IPS-11a (cell line): Measurements from ENCODE around the gene THEMIS2.
"Not testable (repeated sequence)": the region's sequence is repeated elsewhere in the genome, so short reads cannot be mapped to it uniquely, and the experiment has no call there.

ENCODE experiments used
- H3K4me3 ChIP-seq: one replicate; pipeline ENCODE4 v1.5.1; 2013; ENCODE audit warnings: low read depth, low read length, control low read depth

Gene THEMIS2

DNA sequence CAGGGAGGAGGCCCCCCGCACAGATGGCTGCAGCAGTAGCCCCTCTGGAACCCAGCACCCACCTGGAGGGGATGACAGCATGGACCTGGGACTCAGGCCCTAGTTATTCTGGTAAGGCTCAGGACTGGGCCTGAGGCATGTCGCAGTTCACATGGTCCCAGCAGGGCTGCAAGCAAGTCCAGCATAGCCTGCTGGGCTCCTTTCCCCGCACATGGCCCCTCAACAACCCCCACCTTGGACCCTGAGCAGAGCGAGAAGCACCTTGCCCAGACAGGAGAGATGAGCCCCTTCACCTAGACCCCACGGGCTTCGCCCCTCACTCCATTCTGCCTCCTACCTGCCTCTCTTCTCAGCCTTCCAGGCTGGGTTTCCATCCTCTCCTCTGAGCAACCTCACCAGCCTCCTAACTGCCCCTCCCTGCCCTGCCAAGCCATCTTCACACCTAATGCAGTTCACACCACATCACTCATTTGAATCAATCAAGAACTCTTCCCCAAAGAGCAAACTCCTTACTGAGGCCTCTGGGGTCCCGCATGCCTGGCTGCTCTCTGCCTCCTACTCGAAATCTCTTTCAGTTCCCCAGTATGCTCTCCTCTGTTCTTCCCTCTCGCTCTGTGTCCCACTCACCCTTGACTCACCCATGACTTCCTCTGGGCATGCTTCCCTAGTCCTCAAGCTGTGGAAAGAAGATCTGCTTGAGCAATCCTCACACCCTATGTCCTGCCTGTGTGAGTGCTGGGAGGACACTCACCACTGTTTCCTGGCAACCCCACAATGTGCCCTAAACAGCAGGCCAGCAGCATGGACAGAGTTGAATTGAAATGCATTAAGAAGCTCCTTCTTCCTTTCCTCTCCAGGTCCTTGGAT lies 9.4 kb upstream of the THEMIS2 start:
- no peak overlapping the region for H3K4me3 ChIP-seq

DNA sequence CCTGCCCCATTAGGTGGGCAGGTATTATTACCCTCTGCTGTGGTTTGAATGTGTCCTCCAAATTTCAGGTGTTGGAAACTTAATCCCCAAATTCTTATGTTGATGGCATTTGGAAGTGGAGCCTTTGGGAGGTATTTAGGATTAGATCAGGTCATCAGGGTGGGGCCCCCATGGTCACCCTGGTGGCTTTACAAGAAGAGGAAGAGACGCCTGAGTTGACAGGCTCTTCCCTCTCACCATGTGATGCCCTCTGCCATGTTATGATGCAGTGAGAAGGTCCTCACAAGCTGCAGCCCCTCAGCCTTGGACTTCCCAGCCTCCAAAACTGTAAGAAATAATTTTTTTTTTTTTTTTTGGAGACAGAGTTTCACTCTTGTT lies 8.8 kb upstream of the THEMIS2 start:
- H3K4me3 ChIP-seq: no peak overlapping the region

DNA sequence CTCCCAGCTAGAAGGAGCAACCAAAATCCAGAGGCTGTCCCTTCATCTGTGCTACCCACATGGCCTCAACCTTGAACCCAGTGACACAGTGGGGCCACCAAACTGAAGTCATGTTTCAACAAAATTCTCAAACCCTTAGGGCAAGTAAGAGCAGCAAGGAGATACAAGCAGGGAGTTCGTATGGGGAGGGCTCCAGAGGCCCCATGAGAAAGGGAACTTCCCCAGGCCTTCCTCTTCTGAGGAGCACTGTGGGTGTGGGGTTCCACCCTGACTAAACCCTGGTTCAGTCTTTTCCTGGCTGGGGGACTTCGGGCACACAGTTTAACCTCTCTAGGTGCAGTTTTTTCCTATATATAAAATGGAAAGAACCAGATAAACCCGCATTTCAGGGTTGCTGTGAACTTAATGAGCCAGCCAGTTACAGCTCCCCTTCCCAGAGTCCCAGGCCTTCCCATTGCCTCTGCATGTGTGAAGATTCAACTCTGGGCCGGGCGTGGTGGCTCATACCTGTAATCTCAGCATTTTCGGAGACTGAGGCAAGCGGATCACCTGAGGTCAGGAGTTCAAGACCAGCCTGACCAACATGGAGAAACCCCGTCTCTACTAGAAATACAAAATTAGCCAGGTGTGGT lies 8.0 kb upstream of the THEMIS2 start:
- H3K4me3 ChIP-seq: no peak overlapping the region

DNA sequence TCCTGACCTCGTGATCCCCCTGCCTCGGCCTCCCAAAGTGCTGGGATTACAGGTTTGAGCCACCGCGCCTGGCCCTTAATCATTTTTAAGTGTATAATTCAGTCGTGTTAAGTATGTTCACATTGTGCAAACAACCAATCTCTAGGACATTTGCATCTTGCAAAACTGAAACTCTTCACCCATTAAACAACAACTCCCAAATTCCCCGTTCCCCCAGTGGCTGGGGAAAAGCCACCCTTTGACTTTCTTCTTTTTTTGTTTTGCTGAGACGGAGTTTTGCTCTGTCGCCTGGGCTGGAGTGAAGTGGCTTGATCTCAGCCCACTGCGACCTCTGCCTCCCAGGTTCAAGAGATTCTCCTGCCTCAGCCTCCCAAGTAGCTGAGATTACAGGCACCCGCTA lies 6.5 kb upstream of the THEMIS2 start:
- no peak overlapping the region for H3K4me3 ChIP-seq

DNA sequence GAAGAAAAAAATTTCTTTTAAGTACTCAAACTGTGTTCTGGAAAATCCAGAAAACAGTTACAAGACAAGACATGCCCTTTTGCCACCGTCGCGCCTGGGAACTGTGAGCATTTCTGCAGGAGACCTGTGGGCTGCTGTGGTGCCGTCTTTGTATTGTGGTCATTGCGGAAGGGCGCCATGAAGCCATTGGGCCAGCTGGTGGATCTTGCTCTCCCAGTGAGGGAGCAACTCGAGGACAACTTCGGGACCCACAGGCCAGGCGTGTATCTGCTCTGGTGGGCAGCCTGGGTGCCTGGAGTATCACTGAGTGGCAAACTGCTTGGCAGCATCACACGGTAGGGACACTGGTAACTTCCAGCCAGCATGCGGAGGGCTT lies 3.8 kb upstream of the THEMIS2 start:
- H3K4me3 ChIP-seq: no peak overlapping the region

DNA sequence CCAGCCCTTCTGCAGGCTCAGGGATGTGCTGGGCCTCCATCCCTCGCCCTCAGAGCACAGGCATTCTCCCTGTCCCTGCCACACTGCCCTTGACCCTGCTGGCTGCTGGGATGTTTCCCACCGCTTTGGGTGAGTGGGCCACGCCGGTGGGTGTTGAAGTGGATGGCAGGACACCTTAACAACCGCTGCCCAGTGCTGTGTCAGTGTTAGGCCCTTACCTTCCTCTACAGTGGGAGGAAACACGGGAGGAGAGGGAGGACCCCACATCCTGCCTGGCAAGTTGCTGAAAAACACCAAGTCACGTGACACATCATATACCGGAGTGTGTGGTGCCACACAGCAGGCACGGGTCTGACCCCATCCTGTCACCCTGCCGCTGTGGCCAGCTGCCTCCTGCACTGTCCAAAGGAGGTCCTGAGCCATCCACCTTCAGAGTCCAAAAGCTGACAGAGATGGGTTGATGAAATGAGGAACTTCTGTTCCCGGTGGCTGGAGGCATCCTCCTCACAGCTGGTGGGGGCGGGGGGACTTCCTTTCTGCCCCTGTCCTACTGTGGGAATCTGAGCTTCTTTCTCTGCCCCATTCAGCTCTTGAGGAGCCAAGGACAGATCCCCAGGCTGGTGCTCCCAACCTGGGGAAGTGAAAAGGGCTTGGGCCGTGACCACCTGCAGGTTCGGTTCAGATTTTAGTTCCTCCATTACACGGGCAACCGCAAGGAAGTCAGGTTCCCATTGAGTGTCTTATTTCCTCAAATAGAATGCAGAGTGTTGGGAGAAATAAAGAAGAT lies 3.2 kb upstream of the THEMIS2 start:
- H3K4me3 ChIP-seq: no peak overlapping the region

DNA sequence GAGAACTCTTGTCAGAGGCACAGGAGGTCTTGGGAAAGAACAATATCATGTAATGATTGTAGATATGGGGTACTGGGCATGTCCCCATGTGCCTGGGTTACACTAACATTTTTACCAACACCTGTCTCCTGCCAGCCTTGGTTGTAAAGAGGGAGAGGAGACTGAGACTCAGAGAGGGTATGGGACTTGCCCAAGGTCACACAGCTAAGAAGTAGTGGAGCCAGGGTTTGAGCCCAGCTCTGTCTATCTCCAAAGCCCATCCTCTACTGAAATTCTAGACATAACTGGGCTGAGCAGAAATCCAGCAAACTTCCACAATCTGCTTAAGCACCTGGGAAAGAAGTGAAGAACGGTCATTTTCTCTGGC lies 2.6 kb upstream of the THEMIS2 start:
- H3K4me3 ChIP-seq: no peak overlapping the region

DNA sequence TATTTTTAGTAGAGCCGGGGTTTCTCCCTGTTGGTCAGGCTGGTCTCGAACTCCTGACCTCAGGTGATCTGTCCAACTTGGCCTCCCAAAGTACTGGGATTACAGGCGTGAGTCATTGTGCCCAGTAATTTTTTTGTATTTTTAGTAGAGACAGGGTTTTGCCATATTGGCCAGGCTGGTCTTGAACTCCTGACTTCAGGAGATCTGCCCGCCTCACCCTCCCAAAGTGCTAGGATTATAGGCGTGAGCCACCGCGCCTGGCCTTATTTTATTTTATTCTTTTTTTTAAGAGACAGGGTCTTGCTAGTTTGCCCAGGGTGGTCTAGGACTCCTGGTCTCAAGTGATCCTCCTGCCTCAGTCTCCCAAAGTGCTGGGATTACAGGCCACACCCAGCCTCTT lies 1.3 kb upstream of the THEMIS2 start:
- H3K4me3 ChIP-seq: not testable (repeated sequence)

DNA sequence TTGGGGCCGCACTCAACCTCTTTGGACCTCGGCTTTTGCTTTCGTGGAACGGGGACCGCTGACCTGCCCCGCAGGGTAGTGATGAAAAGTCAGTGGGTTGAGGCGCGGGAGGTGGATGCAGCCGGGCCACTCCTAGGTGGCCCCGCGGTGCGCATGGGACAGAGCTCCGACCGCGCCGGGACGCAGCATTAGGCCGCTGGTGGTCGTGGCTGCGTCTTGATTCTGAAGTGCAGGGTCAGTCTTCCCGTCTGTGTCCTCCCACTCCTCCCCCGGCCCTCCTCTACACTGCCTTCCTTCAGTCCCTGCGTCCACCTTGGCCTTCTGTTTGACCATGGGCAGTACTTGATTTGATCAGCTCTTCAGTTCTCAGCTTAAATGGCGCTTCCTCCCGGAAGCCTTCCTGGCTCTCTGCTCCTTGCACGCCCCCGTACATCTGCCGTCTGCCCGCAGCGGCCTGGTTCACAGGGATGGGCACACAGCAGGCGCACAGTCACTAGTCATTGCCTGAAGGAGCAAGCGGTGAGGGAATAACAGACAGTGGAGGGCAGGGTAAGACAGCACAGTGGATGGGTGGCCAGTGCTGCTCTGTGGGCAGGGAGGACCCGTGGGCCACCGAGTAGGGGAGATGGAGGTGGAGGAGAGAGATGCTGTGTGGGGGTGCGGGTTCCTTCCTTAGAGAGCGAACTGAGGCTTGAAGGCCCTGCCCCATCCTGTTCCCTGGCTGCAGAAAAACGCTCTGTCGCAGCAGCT lies 633 bp downstream of the THEMIS2 start:
- peak overlapping the region; percentile 68 for H3K4me3 ChIP-seq

DNA sequence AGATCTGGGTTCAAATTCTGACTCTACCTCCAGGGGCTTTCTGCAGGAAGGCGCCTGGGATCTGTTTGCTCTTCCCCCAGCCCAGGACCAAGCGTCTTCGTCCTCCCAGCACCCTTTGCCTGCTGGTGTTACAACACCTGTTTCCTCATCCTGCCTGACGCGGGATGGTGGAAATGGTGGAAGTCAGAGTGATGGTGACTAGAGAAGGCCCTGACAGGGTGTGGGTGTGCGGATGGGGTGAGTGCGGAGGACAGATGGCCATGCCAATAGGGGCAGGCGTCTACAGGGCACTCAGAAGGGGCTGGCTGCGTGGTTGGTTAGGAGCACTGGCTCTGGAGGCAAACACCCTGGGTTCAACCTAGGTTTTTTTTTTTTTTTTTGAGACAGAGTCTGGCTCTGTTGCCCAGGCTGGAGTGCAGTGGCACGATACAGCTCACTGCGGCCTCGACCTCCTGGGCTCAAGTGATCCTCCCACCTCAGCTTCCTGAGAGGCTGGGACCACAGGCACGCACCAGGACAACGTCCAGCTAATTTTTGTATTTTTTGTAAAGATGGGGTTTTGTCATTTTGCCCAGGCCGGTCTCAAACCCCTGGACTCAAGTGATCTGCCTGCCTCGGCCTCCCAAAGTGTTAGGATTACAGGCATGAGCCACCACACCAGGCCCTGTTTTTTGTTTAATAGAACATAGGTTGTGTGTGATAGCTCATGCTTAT lies 1.5 kb downstream of the THEMIS2 start:
- H3K4me3 ChIP-seq: no peak overlapping the region

DNA sequence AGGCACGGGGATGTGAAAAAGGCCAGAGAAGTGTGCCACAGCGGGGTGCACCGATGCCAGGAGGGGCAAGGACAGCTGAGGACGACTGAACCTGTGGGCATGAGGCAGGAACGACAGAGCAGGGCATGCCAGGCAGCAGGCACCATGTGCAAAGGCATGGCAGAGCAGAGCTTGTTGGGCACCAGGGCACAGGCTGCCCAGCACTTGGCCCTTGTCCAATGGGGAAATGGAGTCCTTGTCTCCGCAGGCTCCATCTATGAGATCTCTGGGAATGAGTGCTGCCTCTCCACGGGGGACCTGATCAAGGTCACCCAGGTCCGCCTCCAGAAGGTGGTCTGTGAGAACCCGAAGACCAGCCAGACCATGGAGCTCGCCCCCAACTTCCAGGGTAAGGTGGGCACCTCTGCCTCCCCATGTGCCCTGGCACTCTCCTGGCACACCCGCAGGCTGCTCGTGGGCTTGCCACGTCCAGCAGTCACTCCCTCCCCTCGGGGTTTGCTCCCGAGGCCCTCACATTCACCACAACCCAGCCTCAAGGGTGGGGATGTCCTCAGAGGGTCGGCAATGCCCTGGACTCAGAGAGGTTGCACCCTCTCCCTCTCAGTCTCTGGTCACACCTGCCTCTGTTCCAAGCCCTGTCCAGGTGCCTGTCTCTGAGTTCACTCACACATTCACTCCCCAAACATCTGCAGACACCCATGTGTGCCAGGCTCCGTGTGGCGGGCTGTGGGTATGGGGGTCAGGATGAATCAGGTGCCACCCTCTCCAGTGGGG lies 4.2 kb downstream of the THEMIS2 start:
- no peak overlapping the region for H3K4me3 ChIP-seq

DNA sequence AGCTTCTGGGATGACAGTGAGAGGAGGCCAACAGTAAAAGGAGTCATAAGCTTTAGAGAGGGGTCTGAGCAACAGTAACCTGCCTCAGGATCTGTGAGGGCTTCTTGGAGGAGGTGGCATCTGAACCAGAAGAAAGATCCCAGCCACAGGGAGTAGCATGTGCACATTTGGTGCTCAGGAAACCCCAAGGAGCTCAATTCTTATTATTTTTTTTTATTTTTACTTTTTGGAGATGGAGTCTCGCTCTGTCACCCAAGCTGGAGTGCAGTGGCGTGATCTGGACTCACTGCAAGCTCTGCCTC lies 4.7 kb downstream of the THEMIS2 start:
- no peak overlapping the region for H3K4me3 ChIP-seq

DNA sequence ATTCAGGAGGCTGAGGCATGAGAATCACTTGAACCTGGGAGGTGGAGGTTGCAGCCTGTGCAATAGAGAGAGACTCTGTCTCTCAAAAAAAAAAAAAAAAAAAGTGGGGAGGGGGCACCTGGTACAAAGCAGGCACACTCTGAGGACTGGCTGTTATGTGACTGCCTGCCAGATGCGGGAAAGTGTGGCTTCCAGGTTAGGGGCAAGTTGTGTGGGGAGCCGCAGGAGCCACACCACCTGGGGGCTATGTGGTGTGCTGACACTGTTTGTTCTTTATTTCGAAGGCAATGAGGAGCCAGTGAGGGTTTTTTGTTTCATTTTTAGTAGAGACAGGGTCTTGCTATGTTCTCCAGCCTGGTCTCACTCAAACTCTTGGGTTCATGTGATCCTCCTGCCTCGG lies 5.7 kb downstream of the THEMIS2 start:
- no peak overlapping the region for H3K4me3 ChIP-seq

DNA sequence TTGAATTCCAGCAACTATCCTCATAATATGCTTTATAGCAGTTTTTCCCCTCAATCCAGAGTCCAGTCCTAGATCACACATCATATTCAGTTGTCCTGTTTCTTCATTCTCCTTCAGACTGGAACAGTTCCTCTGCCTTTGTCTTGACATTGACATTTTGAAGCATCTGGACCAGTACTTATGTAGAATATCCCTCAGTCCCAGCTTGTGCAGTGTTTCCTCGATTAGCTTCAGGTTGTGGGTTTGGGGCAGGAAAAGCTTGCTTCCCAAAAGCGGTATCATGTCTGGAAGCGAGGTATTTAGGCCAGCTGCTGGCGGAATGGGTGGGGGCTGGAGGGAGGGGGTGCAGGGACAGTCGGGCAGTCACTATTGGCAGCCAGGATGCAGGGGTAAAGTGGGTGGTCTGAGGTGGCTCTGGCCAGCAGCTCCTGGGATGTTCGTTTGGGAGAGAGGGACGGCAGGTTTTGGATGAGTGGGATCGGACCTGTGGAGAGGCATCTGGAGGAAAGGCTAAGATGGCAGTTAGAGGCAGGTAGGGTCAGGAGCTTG lies 6.5 kb downstream of the THEMIS2 start:
- H3K4me3 ChIP-seq: no peak overlapping the region

DNA sequence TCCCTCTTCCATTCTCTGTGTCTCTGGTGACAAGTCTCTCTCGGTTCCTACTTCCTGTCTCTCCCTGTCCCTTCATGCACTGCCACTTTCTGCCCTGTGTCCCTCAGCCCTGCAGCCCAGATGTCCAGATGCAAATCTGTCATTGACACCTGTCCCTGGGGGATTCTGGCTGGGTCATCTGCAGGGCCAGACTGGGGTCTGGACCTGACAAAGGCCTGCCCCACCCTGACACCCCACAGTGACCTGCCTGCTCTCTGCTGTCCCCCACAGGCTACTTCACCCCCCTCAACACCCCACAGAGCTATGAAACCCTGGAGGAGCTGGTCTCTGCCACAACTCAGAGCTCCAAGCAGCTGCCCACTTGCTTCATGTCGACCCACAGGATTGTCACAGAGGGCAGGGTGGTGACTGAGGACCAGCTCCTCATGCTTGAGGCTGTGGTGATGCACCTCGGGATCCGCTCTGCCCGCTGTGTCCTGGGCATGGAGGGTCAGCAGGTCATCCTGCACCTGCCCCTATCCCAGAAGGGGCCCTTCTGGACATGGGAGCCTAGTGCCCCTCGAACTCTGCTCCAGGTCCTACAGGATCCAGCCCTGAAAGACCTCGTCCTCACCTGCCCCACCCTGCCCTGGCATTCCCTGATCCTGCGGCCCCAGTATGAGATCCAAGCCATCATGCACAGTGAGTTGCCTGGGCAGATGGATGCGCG lies 7.2 kb downstream of the THEMIS2 start:
- H3K4me3 ChIP-seq: no peak overlapping the region

DNA sequence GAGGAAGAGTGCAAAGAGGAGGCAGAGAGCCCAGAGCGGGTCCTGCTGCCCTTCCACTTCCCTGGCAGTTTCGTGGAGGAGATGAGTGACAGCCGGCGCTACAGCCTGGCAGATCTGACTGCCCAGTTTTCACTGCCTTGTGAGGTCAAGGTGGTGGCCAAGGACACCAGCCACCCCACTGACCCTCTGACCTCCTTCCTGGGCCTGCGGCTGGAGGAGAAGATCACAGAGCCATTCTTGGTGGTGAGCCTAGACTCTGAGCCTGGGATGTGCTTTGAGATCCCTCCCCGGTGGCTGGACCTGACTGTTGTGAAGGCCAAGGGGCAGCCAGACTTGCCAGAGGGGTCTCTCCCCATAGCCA lies 10.2 kb downstream of the THEMIS2 start:
- H3K4me3 ChIP-seq: no peak overlapping the region

DNA sequence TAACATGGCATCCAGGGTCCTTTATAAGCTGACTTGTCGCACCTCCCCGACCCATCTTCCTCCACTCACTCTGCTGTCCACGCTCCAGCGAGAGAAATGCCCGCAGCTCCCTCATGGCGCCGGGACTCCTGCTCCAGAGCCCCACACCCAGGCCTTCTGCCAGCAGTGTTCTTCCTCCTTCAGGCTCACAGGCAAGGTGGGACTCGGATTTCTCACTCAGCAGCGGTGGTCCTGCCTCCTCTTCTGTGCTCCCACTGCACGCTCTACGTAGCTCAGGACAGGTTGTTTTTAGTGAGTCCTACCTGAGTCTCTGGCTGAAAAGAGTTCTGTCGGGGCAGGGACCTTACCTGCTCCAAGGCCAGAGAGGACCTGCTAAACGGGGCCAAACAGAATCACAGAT lies 11.2 kb downstream of the THEMIS2 start:
- no peak overlapping the region for H3K4me3 ChIP-seq

DNA sequence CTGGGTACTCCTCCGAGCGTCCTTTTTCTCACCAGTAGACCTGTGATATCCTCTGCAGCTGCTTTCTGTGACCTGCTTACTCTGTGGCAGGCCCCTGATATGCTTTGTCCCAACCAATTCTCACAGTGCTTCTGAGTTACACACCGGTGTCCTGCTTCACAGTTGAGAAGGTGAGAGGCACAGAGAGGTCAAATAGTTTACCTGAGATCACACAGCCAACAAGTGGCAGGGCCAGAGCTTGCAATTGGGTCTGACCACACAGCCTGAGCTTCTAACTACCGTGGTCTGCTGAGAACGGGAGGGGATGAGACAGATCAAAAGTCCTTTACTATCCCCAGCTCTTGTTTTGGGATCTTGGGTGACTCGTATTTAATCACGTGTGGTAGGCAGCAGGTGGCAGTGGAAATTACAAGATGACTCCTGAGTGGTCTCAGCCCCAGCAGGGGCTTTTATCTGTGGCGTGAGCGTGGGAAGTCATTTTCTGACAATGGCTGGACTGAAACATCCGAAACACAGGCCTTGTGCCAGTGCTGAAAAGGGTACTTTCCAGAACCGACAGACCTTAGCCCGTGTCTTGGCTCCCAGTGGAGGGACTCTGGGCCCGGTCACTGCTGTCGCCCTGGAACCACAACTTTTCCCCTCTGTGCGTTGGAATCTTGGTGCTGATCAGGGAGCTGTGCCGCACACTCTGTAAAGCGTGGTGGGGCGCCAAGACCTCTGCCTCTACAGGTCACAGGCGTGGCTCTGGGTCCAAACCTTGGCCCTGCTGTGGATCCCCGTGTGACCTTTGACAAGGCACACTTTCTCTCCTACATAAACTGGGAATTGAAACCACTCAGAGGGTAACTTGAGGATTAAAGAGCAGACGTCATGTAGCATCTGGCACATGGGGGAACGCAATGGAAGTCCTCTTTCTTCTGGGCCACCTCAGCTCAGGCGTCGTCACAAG lies 11.9 kb downstream of the THEMIS2 start:
- no peak overlapping the region for H3K4me3 ChIP-seq
